Gastrocnemius medialis (tissue), 4 donors: ENCODE measurements around the gene KLHL4.

Experiments used
- CTCF ChIP-seq, 5 experiments: fragments of 450-650 bp in 3 of 5; fragments of 200-600 bp in 2 of 5; sonication (generic) in 2 of 5; IDR thresholded peaks in 4 of 5; conservative IDR thresholded peaks in 1 of 5; 1 replicate in 4 of 5; 2 replicates in 1 of 5; pipeline ENCODE4 v1.5.1; 2016 to 2019; ENCODE audit warnings: antibody characterized with exemption in 5 of 5, mild to moderate bottlenecking in 3 of 5, moderate library complexity in 3 of 5
- POLR2A ChIP-seq, 2 donors: fragments of 450-650 bp; IDR thresholded peaks; one replicate each; pipeline ENCODE4 v1.6.1; 2017; ENCODE audit warnings: antibody characterized with exemption in 2 of 2, mild to moderate bottlenecking in 2 of 2, moderate library complexity in 2 of 2

- TF ChIP-seq CTCF (IDR thresholded peaks at IDR 0.05 in 4 of 5, conservative IDR thresholded peaks at IDR 0.05 in 1 of 5) (no peak), POLR2A (IDR thresholded peaks at IDR 0.05) (no peak)
These were observed 109.4 kb downstream of the KLHL4 start for GRCh38 chrX:87626996-87627395.
